ENCODE results near the gene LRP8. TPM values are rescaled to one million over a fixed set of nuclear protein-coding genes. Genes with fewer than 3 reads are reported as not detected.

LRP8 gene
- total RNA-seq, 3 donors from 2014 or later, result 1.6 to 14.7 (median 6.3) TPM

DNA sequence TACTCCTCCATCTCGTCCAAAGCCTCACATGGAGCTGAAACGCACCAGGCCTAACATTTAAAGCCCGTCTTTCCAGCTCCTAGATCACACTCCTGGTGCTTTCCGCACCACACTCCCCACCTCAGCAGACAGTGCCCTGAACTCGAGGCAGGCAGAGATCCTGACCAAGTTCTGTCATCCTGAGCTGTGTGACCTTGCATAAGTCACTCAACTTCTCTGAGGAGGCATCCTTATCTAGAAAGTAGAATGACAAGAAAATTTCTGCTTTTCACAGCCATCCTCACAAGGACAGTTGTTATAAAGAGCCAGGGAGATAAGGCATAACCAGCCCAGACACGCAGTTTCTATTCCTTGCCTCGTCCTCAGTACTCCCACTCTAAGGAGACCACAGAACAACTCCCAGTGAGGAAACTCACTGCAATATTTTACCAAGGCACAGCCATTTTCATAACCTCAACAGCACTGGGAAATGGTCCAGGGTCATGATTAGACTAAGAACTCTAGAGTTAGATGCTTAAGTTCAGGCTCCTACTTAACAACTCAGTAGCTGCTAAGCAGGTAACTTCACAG is 3.1 kb downstream of the LRP8 start:
- Histone ChIP-seq H3K9me3 (no peaks in the 10 kb centered on the region), H3K27me3 (no peaks in the 10 kb centered on the region), H3K27ac (no peak overlapping the region), H3K4me1 (peaks cover 0 to 10% of the 10 kb centered on the region in 2 donors), H3K4me3 (no peak overlapping the region), H3K36me3 (no peaks in the 10 kb centered on the region)
- intact Hi-C loops (cut with DNase I; ENCODE audit: low total_unique reads), result no loop called here
- no peak for DNase-seq (ENCODE audit: low spot score in 2 of 2)
- TF ChIP-seq, protein P1, sequence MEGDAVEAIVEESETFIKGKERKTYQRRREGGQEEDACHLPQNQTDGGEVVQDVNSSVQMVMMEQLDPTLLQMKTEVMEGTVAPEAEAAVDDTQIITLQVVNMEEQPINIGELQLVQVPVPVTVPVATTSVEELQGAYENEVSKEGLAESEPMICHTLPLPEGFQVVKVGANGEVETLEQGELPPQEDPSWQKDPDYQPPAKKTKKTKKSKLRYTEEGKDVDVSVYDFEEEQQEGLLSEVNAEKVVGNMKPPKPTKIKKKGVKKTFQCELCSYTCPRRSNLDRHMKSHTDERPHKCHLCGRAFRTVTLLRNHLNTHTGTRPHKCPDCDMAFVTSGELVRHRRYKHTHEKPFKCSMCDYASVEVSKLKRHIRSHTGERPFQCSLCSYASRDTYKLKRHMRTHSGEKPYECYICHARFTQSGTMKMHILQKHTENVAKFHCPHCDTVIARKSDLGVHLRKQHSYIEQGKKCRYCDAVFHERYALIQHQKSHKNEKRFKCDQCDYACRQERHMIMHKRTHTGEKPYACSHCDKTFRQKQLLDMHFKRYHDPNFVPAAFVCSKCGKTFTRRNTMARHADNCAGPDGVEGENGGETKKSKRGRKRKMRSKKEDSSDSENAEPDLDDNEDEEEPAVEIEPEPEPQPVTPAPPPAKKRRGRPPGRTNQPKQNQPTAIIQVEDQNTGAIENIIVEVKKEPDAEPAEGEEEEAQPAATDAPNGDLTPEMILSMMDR (IDR thresholded peaks at IDR 0.05), result no peak
- TF ChIP-seq POLR2A (IDR thresholded peaks at IDR 0.05) (no peak), POLR2AphosphoS5 (IDR thresholded peaks at IDR 0.05) (no peak)

DNA sequence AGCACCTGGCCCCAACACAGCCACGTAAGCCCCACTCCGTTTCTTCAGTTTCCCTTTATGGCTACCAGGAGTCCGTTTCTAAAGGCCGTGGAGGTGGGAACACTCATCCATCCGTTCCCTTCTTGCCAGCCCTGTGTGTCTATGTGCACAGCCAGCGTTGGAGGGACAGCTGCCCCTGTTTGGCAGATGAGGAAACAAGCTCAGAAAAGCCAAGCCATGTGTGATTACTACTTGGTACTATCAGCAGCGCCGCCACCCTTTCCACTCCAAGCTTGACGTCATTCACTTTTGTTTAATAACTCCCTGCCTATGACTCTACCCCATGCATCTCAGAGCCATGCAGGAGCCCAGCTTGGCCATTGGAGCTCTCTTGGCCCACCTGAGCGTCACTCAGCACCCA is 3.5 kb downstream of the LRP8 start:
- Histone ChIP-seq H3K9me3 (no peaks in the 10 kb centered on the region), H3K36me3 (no peaks in the 10 kb centered on the region), H3K4me3 (no peak overlapping the region), H3K27ac (no peak overlapping the region), H3K27me3 (no peaks in the 10 kb centered on the region), H3K4me1 (peaks cover 0 to 10% of the 10 kb centered on the region in 2 donors)
- intact Hi-C loops (cut with DNase I; ENCODE audit: low total_unique reads), result no loop called here
- no peak for DNase-seq (ENCODE audit: low spot score in 2 of 2)
- TF ChIP-seq POLR2AphosphoS5 (IDR thresholded peaks at IDR 0.05) (no peak), POLR2A (IDR thresholded peaks at IDR 0.05) (no peak)
- TF ChIP-seq, protein P1 (IDR thresholded peaks at IDR 0.05), result no peak

DNA sequence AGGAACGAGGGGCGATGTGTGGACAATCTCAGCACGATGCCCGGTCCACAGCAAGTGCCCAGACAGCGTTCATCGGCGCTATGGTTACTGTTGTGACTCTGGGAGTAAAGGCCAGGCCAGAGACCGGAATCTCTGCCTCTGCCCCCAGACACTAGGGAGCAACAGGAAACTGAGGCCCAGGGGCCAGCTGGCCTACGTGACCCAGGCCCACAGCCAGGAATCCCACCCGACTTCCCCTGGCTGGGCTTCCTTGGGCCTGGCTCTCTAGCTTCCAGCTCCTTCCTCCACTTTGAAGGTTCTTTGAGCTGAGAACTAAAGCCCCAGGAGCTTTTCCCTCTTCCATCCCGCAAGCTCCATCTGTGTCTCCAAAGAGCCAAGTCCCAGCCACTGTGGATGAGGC is 4.6 kb downstream of the LRP8 start:
- intact Hi-C loops (cut with DNase I; ENCODE audit: low total_unique reads), result no loop called here

DNA sequence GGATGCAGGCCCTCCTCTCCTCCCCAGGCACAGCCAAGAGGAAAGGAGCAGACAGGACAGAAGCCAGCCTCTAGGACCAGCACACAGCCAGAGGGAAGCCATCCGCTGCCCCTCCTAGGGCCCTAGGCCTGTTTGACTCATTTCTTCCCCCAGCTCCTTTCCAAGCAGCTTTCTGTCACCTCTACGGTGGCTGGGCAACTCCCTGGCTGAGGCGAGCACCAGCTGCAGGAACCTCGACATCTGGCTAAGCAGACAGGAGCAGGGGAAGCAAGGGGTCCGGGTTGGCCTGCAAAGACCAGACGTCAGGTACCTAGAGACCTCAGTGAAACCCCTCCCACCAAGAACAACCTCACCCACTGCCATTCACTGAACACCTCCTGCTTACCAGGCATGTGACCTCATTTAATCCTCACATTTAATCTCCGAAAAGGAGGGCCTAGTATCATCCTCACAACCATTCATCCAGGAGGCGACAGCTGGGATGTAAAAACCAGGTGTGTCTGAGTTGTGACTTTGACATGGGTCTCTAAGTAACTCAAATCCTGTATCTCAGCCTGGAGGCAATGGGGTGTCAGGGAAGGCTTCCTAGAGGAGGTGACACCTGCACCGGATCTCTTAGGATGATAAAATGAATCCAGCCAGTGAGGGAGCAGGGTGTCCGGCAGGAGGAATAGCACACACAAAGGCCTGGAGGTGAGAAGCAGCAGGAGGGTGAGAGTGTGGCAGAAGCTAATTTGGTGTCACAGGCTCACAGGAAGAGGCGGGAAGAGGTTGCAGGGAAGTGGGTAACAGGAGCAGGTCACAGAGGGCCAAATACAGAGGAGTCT is 5.9 kb downstream of the LRP8 start:
- TF ChIP-seq POLR2A (IDR thresholded peaks at IDR 0.05) (no peak), POLR2AphosphoS5 (IDR thresholded peaks at IDR 0.05) (no peak)
- TF ChIP-seq, protein P1 (IDR thresholded peaks at IDR 0.05), result no peak
- intact Hi-C loops (cut with DNase I; ENCODE audit: low total_unique reads), result no loop called here
- H3K4me3 ChIP-seq, result no peak overlapping the region
- H3K9me3 ChIP-seq, result no peaks in the 10 kb centered on the region
- H3K27ac ChIP-seq, result no peak overlapping the region
- H3K27me3 ChIP-seq, result no peaks in the 10 kb centered on the region
- H3K36me3 ChIP-seq, result no peaks in the 10 kb centered on the region
- peaks cover 0 to 10% of the 10 kb centered on the region in 2 donors for H3K4me1 ChIP-seq
- no peak for DNase-seq (ENCODE audit: low spot score in 2 of 2)

More for the DNA sequence above, 4.6 kb downstream of the LRP8 start:
- H3K4me1 ChIP-seq, result peaks cover 0 to 10% of the 10 kb centered on the region in 2 donors
- no peak for DNase-seq (ENCODE audit: low spot score in 2 of 2)
- H3K27me3 ChIP-seq, result no peaks in the 10 kb centered on the region
- no peaks in the 10 kb centered on the region for H3K36me3 ChIP-seq
- no peak overlapping the region for H3K4me3 ChIP-seq
- no peak overlapping the region for H3K27ac ChIP-seq
- TF ChIP-seq, protein P1 (IDR thresholded peaks at IDR 0.05), result no peak
- TF ChIP-seq POLR2AphosphoS5 (IDR thresholded peaks at IDR 0.05) (no peak), POLR2A (IDR thresholded peaks at IDR 0.05) (no peak)
- H3K9me3 ChIP-seq, result no peaks in the 10 kb centered on the region

DNA sequence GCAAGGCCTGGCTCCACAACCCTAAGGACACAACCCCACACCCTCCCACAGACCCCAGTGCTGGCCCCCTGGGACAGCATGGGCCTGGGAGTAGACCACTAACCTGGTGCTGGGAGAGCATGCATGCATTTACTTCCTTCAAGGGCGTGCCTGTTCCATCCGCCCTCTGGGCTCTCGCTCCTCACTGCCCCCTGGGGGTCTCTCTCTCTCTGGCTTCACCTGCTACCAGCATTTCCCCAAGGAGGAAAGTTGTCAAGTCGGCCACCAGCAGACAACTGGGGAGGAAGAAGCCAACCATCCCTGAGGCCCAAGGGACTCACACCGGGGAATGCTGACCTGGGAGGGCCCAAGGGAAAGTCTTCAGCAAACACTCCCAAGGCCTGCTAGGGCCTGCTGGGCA is 6.5 kb downstream of the LRP8 start:
- H3K4me3 ChIP-seq, result no peak overlapping the region
- no peaks in the 10 kb centered on the region for H3K27me3 ChIP-seq
- TF ChIP-seq, protein P1 (IDR thresholded peaks at IDR 0.05), result no peak
- no peak for TF ChIP-seq POLR2AphosphoS5 (IDR thresholded peaks at IDR 0.05)
- TF ChIP-seq POLR2A (IDR thresholded peaks at IDR 0.05), result no peak
- intact Hi-C loops (cut with DNase I; ENCODE audit: low total_unique reads), result no loop called here
- no peak overlapping the region for H3K27ac ChIP-seq
- H3K4me1 ChIP-seq, result peaks cover 0 to 6% of the 10 kb centered on the region in 2 donors
- H3K36me3 ChIP-seq, result no peaks in the 10 kb centered on the region
- no peak for DNase-seq (ENCODE audit: low spot score in 2 of 2)
- H3K9me3 ChIP-seq, result no peaks in the 10 kb centered on the region
